NCI-H2029 (cell line): ENCODE measurements around the gene WDR70.
"Not testable (repeated sequence)": the region's sequence is repeated elsewhere in the genome, so short reads cannot be mapped to it uniquely, and the experiment has no call there.

ENCODE experiments used
- DNase-seq: peaks from one replicate; lab custom pipeline; 2025; lab: John Stamatoyannopoulos, UW

WDR70 gene

GRCh38 chr5:37379100-37379628 is at the start of gene WDR70:
WDR70 (plus strand) TSS chr5:37379318; CDS start chr5:37379368, 50 bp downstream.
- peak; percentile 81 for DNase-seq

GRCh38 chr5:37334754-37335153 is 44.4 kb upstream of the WDR70 start:
- not testable (repeated sequence) for DNase-seq

DNA sequence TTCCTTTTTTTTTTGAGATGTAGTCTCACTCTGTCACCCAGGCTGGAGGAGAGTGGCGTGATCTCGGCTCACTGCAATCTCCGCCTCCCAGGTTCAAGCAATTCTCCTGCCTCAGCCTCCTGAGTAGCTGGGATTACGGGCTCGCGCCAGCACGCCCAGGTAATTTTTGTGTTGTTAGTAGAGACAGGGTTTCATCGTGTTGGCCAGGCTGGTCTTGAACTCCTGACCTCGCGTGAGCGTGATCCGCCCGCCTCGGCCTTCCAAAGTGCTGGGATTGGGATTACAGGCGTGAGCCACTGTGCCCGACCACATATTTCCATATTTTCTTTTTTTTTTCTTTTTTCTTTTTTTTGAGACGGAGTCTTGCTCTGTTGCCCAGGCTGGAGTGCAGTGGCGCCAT is 36.4 kb upstream of the WDR70 start:
- DNase-seq = not testable (repeated sequence)

- no peak for DNase-seq
Measured at GRCh38 chr5:37355161-37355560, 24.0 kb upstream of the WDR70 start.

DNA sequence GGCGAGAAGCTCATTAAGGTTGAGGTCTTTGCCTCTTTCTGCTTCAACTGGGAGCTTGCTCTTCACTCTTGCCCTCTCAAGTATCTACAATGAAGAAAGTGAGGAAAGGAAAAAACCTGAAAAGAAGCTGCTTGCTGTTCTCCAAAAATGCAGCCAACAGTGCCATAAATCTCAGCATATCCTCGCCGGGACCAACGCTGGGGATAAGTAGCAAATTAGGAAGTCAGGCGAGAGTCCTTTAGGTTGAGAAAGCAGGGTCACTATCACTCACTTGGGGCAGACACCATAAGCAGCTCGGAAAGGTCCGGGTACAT is 8.6 kb upstream of the WDR70 start:
- no peak for DNase-seq

DNA sequence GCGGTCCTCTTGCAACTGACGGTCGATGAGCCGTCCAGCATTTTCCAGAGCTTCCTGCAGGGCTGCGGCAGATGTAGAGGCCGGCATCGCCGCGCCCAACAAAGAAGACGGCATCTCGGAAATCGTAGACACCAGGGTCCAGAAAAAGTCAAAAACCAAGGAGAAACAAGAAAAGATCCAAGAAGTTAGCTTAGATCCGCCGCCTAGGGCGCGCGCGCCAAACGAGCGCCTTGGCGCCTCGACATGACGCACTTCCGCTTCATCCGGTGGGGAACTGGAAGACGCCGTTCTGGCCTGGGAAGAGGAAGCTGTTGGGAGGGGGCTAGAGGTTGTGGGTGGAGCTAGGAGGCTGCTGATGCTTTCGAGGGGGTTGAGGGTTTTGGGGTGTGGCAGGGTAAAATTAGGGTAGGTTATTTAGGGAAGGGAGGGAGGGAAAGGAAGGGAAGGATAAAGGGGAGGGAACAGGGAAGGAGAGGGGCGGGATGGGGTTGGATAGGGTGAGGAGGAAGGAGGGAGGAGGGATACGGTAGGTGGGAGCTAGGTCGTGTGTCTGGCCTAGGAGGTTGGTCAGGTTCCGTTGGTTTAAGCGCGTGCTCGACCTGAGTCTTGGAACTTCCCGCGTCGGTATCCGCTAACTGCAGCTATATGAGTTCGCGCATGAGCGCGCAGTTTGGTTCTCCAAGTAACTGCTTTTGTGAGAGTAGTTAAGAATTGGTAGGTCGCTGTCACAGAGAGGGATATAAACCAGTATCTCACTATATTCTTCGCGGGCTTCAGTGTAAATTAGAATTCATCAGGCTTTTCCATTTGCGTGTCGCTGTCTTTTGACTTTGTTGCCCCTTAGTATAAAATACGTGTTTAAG is 8.0 kb upstream of the WDR70 start, which contains the start of gene NUP155:
NUP155 (minus strand) TSS at position 243 of the 863 bp plus-strand sequence; CDS start at position 114, 129 bp downstream.
- DNase-seq = peak; percentile 90

GRCh38 chr5:37375091-37375490 is 4.0 kb upstream of the WDR70 start:
- DNase-seq = no peak

DNA sequence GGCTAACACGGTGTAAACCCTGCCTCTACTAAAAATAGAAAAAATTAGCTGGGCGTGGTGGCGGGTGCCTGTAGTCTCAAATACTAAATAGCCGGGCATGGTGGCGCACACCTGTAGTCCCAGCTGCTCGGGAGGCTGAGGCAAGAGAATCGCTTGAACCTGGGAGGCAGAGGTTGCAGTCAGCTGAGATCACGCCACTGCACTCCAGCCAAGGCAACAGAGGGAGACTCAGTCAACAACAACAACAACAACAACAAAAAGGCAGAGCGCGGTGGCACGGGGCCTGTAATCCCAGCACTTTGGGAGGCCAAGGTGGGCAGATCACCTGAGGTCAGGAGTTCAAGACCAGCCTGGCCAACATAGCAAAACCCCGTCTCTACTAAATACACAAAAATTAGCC is 1.1 kb upstream of the WDR70 start:
- not testable (repeated sequence) for DNase-seq

DNA sequence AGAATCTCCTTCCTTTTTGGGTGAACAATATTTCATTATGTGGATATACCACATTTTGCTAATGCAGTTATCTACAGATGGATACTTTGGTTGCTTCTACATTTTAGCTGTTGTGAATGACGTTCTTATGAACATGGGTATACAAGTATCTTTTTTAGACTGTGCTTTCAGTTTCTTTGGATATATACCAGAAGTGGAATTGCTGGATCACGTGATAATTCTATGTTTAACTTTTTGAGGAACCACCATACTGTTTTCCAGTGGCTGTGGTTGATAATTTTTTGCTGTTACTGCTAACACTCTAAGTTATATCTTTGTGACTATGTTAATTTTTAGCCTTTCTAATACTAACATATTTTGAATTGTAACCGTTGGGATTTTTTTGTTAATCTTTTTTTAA is 12.5 kb downstream of the WDR70 start:
- no peak for DNase-seq

GRCh38 chr5:37396352-37396751 is 17.2 kb downstream of the WDR70 start:
- DNase-seq = no peak

DNA sequence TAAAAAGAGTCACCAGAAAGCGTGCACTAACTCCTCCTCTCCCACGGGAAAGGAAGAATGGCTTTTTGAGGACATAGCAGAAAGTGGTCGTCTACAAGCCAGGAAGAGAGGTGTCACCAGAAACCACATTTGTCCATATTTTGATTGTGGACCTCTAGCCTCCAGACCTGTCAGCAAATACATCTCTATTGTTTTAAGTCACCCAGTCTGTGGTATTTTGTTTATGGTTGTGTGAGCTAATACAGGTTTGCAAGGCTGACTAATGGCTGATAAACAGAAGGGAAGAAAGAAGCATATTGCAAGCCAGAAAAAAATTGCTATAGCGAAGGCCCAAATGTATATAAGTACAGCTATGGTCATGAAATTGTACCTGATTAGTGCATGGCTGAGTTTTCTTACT is 21.4 kb downstream of the WDR70 start:
- no peak for DNase-seq

DNA sequence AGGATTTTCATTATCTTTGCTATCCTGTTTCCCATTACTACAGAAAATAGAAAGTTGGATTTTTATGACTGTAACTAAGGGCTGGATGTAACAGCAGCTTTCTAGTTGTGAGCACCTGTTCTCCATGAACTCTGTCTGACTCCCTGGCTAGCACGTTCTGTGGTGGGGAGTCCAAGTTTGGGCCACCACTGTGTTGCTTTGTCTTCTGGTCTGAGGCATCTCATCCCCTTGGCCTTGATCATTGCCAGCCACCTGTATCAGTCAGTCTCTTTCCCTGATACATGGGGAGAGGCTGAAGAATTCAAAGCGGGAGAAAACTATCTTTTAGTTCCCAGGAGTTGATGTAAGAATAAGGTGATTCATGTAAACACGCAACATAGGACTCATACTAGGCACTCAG is 33.4 kb downstream of the WDR70 start:
- no peak for DNase-seq

DNA sequence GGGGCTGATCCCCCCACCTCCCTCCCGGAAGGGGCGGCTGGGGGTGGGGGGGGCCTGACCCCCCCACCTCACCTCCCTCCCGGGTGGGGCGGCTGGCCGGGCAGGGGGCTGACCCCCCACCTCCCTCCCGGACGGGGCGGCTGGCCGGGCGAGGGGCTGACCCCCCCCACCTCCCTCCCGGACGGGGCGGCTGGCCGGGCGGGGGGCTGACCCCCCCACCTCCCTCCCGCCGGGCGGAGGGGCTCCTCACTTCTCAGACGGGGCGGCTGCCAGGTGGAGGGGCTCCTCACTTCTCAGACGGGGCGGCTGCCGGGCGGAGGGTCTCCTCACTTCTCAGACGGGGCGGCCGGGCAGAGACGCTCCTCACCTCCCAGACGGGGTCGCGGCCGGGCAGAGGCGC is 36.3 kb downstream of the WDR70 start:
- not testable (repeated sequence) for DNase-seq

DNA sequence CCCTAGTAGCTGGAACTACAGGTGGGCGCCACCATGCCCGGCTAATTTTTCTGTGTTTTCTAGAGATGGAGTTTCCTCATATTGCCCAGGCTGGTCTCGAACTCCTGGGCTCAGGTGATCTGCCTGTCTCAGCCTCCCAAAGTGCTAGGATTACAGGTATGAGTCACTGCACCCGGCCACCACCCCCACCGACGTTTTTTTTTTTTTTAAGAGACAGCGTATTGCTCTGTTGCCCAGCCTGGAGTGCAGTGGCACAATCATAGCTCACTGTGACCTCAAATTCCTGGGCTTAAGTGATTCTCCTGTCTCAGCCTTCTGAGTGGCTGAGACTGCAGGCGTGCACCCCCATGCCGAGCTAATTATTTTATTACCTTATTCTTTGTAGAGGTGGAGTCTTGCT is 38.2 kb downstream of the WDR70 start:
- DNase-seq = no peak

GRCh38 chr5:37424441-37424840 is 45.3 kb downstream of the WDR70 start:
- no peak for DNase-seq

GRCh38 chr5:37428044-37428443 is 48.9 kb downstream of the WDR70 start:
- DNase-seq = no peak

- DNase-seq = no peak
Measured at GRCh38 chr5:37435261-37435660, 56.1 kb downstream of the WDR70 start.

DNA sequence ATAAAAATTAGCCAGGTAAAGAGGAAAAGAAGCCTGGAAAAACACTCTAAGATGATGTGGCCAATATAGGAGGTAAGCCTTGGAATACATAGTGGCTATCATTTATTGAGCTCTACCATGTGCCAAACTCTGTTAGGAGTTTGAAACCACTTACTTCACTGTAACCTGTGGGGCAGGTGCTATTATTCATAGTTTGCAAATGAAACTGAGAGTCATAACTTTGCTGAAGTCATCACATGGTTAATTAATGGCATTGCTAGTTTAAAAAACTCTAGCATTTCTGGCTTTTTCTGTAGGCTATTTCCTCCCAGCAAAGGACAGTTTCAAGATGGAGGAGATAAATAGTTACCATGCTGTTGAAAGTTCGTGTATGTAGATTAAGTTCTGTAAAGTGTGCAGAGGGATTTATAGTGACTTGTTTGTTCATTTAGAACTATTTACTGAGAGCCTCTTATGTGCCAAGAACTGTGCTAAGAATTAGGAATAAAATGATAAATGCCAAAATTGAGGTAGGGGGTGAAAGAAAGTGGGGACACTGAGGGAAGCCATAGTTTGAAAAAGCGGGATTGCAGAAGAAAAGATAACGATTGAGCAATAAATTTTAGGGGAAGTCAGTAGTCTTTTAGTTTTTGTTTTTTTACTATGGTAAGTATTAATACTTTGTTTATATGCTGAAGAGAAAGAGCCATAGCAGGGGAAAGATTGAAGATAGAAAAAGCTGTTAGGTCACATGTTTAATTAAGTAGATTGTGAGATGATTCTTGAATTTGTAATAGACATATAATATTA is 57.2 kb downstream of the WDR70 start:
- DNase-seq = no peak

GRCh38 chr5:37437711-37438110 is 58.6 kb downstream of the WDR70 start:
- no peak for DNase-seq

GRCh38 chr5:37445783-37446182 is 66.7 kb downstream of the WDR70 start:
- DNase-seq = not testable (repeated sequence)

- no peak for DNase-seq
Measured at GRCh38 chr5:37448941-37449340, 69.8 kb downstream of the WDR70 start.

GRCh38 chr5:37451991-37452390 is 72.9 kb downstream of the WDR70 start:
- DNase-seq = not testable (repeated sequence)

GRCh38 chr5:37453252-37453651 is 74.1 kb downstream of the WDR70 start:
- DNase-seq = not testable (repeated sequence)
